Breast epithelium (tissue), 4 donors: ENCODE data around the gene TLK1. TPM values are rescaled to one million over a fixed set of nuclear protein-coding genes. Genes with fewer than 3 reads are reported as not detected.

Experiments
- DNase-seq, 2 donors: peaks; one replicate each; pipeline ENCODE4 v3.0.0-alpha.2; 2019; ENCODE audit warnings: low spot score in 2 of 2
- H3K27ac ChIP-seq, 2 donors: fragments of 200-600 bp; sonication (generic) in 1 of 2; one replicate each; pipeline ENCODE4 v1.5.1; 2016 to 2019; ENCODE audit warnings: mild to moderate bottlenecking in 1 of 2
- H3K27me3 ChIP-seq, 2 donors: fragments of 200-600 bp; sonication (generic) in 1 of 2; one replicate each; pipeline versions ENCODE4 v1.5.1 to v1.6.0; 2017 to 2019; ENCODE audit warnings: control low read depth in 1 of 2, mild to moderate bottlenecking in 1 of 2
- H3K36me3 ChIP-seq: fragments of 200-600 bp; one replicate; pipeline ENCODE4 v1.5.1; 2019
- H3K4me1 ChIP-seq, 2 donors: fragments of 200-600 bp; sonication (generic); one replicate each; pipeline ENCODE4 v1.5.1; 2016 to 2019; ENCODE audit warnings: control low read depth in 1 of 2
- H3K4me3 ChIP-seq, 3 donors: fragments of 200-600 bp; sonication (generic); 1 replicate in 2 of 3; 2 replicates in 1 of 3; pipeline ENCODE4 v1.5.1; 2016 to 2019; ENCODE audit warnings: mild to moderate bottlenecking in 3 of 3, moderate library complexity in 2 of 3
- H3K9me3 ChIP-seq, 2 donors: fragments of 200-600 bp; sonication (generic) in 1 of 2; one replicate each; pipeline ENCODE4 v1.5.1; 2016 to 2019; ENCODE audit warnings: control low read depth in 1 of 2
- POLR2A ChIP-seq: fragments of 450-650 bp; IDR thresholded peaks from one replicate; pipeline ENCODE4 v1.6.1; 2016; ENCODE audit warnings: antibody characterized with exemption, mild to moderate bottlenecking, moderate library complexity
- POLR2AphosphoS5 ChIP-seq, 3 donors: sonication (generic); formaldehyde crosslinking; IDR thresholded peaks; one replicate each; pipeline ENCODE4 v1.6.1; 2017; ENCODE audit warnings: antibody characterized with exemption in 3 of 3
- intact Hi-C: fragments of 100-400 bp; cut with DNase I; formaldehyde crosslinking; loops from one replicate; pipeline ENCODE4 v1.15.1; 2023; ENCODE audit warnings: low total_unique reads
- total RNA-seq, 3 donors: library from RNA; depleted of rRNA; stranded (reverse); fragments of >200 nt; gene quantifications; one replicate each; pipeline ENCODE4 v1.1.0, GENCODE V29; 2016
- TF ChIP-seq, protein P1 (sequence below), 3 donors: fragments of 450-650 bp; IDR thresholded peaks; one replicate each; pipeline ENCODE4 v1.5.1; 2016 to 2017; ENCODE audit warnings: antibody characterized with exemption in 3 of 3, mild to moderate bottlenecking in 3 of 3, moderate library complexity in 3 of 3

Gene TLK1
- total RNA-seq, 3 donors from 2014 or later: 34.1 to 45.7 (median 40.6) TPM

DNA sequence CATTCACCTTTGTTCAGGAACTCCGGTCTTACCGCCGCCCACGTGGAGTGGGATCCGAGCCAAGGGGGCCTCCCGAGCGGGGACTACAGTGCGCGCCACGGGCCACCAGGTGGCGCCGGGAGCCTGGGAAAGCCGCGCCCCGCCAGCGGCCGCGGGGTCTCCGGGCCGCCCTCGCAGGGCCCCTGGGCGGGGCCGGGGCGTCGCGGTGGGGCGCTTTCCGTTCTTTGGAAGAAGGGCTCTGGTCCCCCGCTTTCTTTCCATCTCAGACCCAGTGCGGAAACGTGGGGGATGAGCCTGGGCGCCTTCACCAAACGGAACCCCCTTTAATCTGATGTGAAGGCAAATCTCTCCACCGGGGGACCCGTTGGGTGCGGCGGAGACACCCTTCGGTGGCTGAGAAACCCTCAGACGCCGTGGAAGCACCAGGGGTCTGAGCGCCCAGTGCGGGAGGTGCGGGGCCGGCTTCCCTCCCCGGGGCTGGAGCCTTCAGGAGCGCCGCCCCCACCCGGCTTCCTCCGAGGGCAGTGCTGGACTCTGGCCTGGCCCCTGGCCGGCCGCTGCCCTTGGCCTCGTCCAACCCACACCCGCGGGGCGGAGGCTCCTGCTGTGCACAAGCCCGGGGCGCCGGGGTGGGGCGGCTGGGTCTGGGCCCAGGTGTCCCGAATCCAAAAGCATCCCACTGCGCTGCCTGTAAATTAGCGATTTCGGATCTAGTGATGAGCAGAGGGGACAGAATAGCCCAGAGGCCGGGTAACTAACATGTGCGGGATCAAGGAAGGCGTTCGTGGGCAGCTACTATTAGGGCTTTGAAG is 187.0 kb downstream of the TLK1 start:
- Histone ChIP-seq H3K27me3 (no peaks in the 10 kb centered on the region), H3K36me3 (no peaks in the 10 kb centered on the region), H3K4me1 (peaks cover 0 to 10% of the 10 kb centered on the region in 2 donors), H3K4me3 (peak overlapping the region; percentile 58 to 84 (median 77)), H3K27ac (peak overlapping the region; percentile 88 to 91), H3K9me3 (no peaks in the 10 kb centered on the region)
- DNase-seq: peak; percentile 89 to 95
- intact Hi-C loops: no loop called here
- TF ChIP-seq, protein P1, sequence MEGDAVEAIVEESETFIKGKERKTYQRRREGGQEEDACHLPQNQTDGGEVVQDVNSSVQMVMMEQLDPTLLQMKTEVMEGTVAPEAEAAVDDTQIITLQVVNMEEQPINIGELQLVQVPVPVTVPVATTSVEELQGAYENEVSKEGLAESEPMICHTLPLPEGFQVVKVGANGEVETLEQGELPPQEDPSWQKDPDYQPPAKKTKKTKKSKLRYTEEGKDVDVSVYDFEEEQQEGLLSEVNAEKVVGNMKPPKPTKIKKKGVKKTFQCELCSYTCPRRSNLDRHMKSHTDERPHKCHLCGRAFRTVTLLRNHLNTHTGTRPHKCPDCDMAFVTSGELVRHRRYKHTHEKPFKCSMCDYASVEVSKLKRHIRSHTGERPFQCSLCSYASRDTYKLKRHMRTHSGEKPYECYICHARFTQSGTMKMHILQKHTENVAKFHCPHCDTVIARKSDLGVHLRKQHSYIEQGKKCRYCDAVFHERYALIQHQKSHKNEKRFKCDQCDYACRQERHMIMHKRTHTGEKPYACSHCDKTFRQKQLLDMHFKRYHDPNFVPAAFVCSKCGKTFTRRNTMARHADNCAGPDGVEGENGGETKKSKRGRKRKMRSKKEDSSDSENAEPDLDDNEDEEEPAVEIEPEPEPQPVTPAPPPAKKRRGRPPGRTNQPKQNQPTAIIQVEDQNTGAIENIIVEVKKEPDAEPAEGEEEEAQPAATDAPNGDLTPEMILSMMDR (IDR thresholded peaks at IDR 0.05): peak in 2 of 3 donors; percentile 90 to 99
- TF ChIP-seq POLR2A (no peak), POLR2AphosphoS5 (IDR thresholded peaks at IDR 0.05) (peak; percentile 13 to 54 (median 38))

DNA sequence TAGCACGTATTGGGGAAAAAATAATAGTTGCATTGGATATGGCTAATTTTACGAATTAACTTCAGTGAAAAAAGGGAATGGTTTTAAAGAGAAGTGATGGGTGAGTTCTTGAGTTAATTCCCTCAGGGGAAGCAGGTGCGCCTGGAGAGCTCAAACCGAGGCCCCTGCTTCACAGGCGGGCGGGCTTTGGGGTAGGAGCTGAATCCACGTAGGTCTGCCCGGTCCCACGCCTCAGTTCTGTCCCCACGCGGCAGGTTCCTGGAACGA is 187.5 kb downstream of the TLK1 start:
- Histone ChIP-seq H3K36me3 (no peaks in the 10 kb centered on the region), H3K9me3 (no peaks in the 10 kb centered on the region), H3K4me1 (peaks cover 0 to 10% of the 10 kb centered on the region in 2 donors), H3K27ac (peak overlapping the region; percentile 16 to 88), H3K4me3 (peak overlapping the region; percentile 58 to 84 (median 77)), H3K27me3 (no peaks in the 10 kb centered on the region)
- TF ChIP-seq POLR2AphosphoS5 (IDR thresholded peaks at IDR 0.05): no peak
- TF ChIP-seq, protein P1 (IDR thresholded peaks at IDR 0.05): peak in 1 of 3 donors; percentile 84
- intact Hi-C loops: no loop called here
- DNase-seq: no peak

GRCh38 chr2:170972296-170973224 is 188.1 kb downstream of the TLK1 start:
- no peaks in the 10 kb centered on the region for H3K27me3 ChIP-seq
- intact Hi-C loops: no loop called here
- H3K4me3 ChIP-seq: peak overlapping the region in 2 of 3 donors; percentile 77 to 84
- peak overlapping the region in 1 of 2 donors; percentile 88 for H3K27ac ChIP-seq
- H3K4me1 ChIP-seq: peaks cover 0 to 10% of the 10 kb centered on the region in 2 donors
- DNase-seq: no peak
- TF ChIP-seq POLR2AphosphoS5 (IDR thresholded peaks at IDR 0.05): no peak
- TF ChIP-seq, protein P1 (IDR thresholded peaks at IDR 0.05): no peak
- no peak for TF ChIP-seq POLR2A
- no peaks in the 10 kb centered on the region for H3K9me3 ChIP-seq
- no peaks in the 10 kb centered on the region for H3K36me3 ChIP-seq

GRCh38 chr2:170971071-170971470 is 189.6 kb downstream of the TLK1 start:
- TF ChIP-seq POLR2AphosphoS5 (IDR thresholded peaks at IDR 0.05) (no peak), POLR2A (no peak)
- TF ChIP-seq, protein P1 (IDR thresholded peaks at IDR 0.05): no peak
- DNase-seq: no peak
- no peak overlapping the region for H3K4me3 ChIP-seq
- no peaks in the 10 kb centered on the region for H3K27me3 ChIP-seq
- H3K9me3 ChIP-seq: no peaks in the 10 kb centered on the region
- H3K27ac ChIP-seq: no peak overlapping the region
- intact Hi-C loops: no loop called here
- peaks cover 0 to 10% of the 10 kb centered on the region in 2 donors for H3K4me1 ChIP-seq
- H3K36me3 ChIP-seq: no peaks in the 10 kb centered on the region
